K562 (cell line): ENCODE measurements around the gene SNAPC3. TPM values are rescaled to one million over a fixed set of nuclear protein-coding genes. Genes with fewer than 3 reads are reported as not detected.

Source experiments
- BCOR ChIP-seq: fragments of 450-650 bp; IDR thresholded peaks from 2 replicates; pipeline ENCODE4 v1.6.1; 2016
- DNMT1 ChIP-seq: fragments of 450-650 bp; IDR thresholded peaks from 2 replicates; pipeline ENCODE4 v1.6.1; 2016; ENCODE audit warnings: antibody characterized with exemption, mild to moderate bottlenecking
- EWSR1 ChIP-seq: fragments of 450-650 bp; IDR thresholded peaks from 2 replicates; pipeline ENCODE4 v1.6.1; 2018; ENCODE audit warnings: borderline replicate concordance, mild to moderate bottlenecking, low read depth, moderate library complexity; ENCODE audit not compliant: partially characterized antibody
- FOXK2 ChIP-seq, 2 experiments: fragments of 450-650 bp; IDR thresholded peaks in 1 of 2; conservative IDR thresholded peaks in 1 of 2; 2 replicates each; pipeline ENCODE4 v1.6.1; 2016; ENCODE audit warnings: low read depth in 2 of 2, mild to moderate bottlenecking in 1 of 2
- MCM7 ChIP-seq, 2 experiments: fragments of 450-650 bp; IDR thresholded peaks; 2 replicates each; pipeline ENCODE4 v1.6.1; 2016 to 2018
- MIER1 ChIP-seq: fragments of 450-650 bp; IDR thresholded peaks from 2 replicates; pipeline ENCODE4 v1.6.1; 2016; ENCODE audit warnings: antibody characterized with exemption, mild to moderate bottlenecking, low read depth
- NONO ChIP-seq, 2 experiments: fragments of 200-400 bp in 1 of 2; fragments of 450-650 bp in 1 of 2; formaldehyde crosslinking in 1 of 2; IDR thresholded peaks; 2 replicates each; pipeline ENCODE4 v1.6.1; 2017; ENCODE audit warnings: low read depth in 2 of 2, mild to moderate bottlenecking in 2 of 2, moderate library complexity in 2 of 2, low read length in 1 of 2
- PHF20 ChIP-seq: fragments of 450-650 bp; IDR thresholded peaks from 2 replicates; pipeline ENCODE4 v1.6.1; 2018; ENCODE audit not compliant: partially characterized antibody
- PHF8 ChIP-seq: fragments of 200-600 bp; sonication (generic); IDR thresholded peaks from 2 replicates; pipeline ENCODE4 v1.6.1; 2012; ENCODE audit warnings: mixed run types, mild to moderate bottlenecking, inconsistent platforms, low read length, moderate library complexity, borderline replicate concordance
- SMAD3 ChIP-seq: fragments of 450-650 bp; formaldehyde crosslinking; conservative IDR thresholded peaks from 2 replicates; pipeline ENCODE4 v1.4.0; 2020; ENCODE audit warnings: mild to moderate bottlenecking
- SRSF3 ChIP-seq: fragments of 200-400 bp; formaldehyde crosslinking; IDR thresholded peaks from 2 replicates; pipeline ENCODE4 v1.6.1; 2016; ENCODE audit warnings: mild to moderate bottlenecking, low read length, moderate library complexity; ENCODE audit not compliant: insufficient read depth
- ZNF3 ChIP-seq: fragments of 250-450 bp; sonication (Bioruptor Pico); IDR thresholded peaks from 2 replicates; pipeline ENCODE4 v1.5.0; 2021; ENCODE audit warnings: mild to moderate bottlenecking, moderate library complexity
- ZNF764 ChIP-seq: fragments of 250-450 bp; sonication (Bioruptor Pico); IDR thresholded peaks from 2 replicates; pipeline ENCODE4 v1.4.0; 2020; ENCODE audit warnings: low read depth, mild to moderate bottlenecking, moderate library complexity
- polyA plus RNA-seq, 8 experiments: library from polyadenylated mRNA; depleted of rRNA in 4 of 8; stranded (reverse) in 5 of 8; unstranded in 3 of 8; fragments of >200 nt; fragmentation: Nextera tagmentation in 2 of 8; fragmentation: Illumina TruSeq in 1 of 8; extraction: Ambion mirVana in 2 of 8; extraction: Trizol in 1 of 8; gene quantifications; 2 replicates each; pipeline versions ENCODE4 v1.2.1 to v1.2.3, GENCODE V29; 2011 to 2014; ENCODE audit warnings: inconsistent platforms in 1 of 8, missing spikeins in 1 of 8
- total RNA-seq, 7 experiments: library from RNA; depleted of rRNA in 6 of 7; stranded (reverse); fragments of >200 nt in 6 of 7; fragmentation: Illumina TruSeq in 2 of 7; extraction: Trizol in 2 of 7; gene quantifications; 2 replicates each; pipeline versions ENCODE4 v1.2.1 to v1.2.3, GENCODE V29; 2011 to 2021; ENCODE audit warnings: low replicate concordance in 1 of 7
- TF ChIP-seq, protein P1 (sequence below): fragments of 250-450 bp; sonication (Bioruptor Pico); IDR thresholded peaks from 2 replicates; pipeline ENCODE4 v1.4.0; 2020; ENCODE audit warnings: mild to moderate bottlenecking
- TF ChIP-seq, protein P2 (sequence below), 2 experiments: fragments of 450-650 bp in 1 of 2; IDR thresholded peaks; 2 replicates each; pipeline ENCODE4 v1.6.1; 2011 to 2017; ENCODE audit warnings: low read depth in 2 of 2, antibody characterized with exemption in 1 of 2, borderline replicate concordance in 1 of 2, low read length in 1 of 2, mild to moderate bottlenecking in 1 of 2, mixed read lengths in 1 of 2; ENCODE audit not compliant: control insufficient read depth in 1 of 2
- TF ChIP-seq, protein P3 (sequence below): fragments of 450-650 bp; IDR thresholded peaks from 2 replicates; pipeline ENCODE4 v1.6.1; 2017; ENCODE audit warnings: antibody characterized with exemption, mild to moderate bottlenecking
- TF ChIP-seq, protein P4 (sequence below): sonication (generic); formaldehyde crosslinking; IDR thresholded peaks from 2 replicates; pipeline ENCODE4 v1.8.0; 2022; ENCODE audit warnings: mild to moderate bottlenecking, low read depth, missing genetic modification reagents

The SNAPC3 gene
- total and polyA plus RNA-seq, 9 of the 15 experiments (the other 6 are each of a cell fraction or from before 2014, with no cell fraction given) = 2.3 to 38.9 (median 19.8) TPM

DNA sequence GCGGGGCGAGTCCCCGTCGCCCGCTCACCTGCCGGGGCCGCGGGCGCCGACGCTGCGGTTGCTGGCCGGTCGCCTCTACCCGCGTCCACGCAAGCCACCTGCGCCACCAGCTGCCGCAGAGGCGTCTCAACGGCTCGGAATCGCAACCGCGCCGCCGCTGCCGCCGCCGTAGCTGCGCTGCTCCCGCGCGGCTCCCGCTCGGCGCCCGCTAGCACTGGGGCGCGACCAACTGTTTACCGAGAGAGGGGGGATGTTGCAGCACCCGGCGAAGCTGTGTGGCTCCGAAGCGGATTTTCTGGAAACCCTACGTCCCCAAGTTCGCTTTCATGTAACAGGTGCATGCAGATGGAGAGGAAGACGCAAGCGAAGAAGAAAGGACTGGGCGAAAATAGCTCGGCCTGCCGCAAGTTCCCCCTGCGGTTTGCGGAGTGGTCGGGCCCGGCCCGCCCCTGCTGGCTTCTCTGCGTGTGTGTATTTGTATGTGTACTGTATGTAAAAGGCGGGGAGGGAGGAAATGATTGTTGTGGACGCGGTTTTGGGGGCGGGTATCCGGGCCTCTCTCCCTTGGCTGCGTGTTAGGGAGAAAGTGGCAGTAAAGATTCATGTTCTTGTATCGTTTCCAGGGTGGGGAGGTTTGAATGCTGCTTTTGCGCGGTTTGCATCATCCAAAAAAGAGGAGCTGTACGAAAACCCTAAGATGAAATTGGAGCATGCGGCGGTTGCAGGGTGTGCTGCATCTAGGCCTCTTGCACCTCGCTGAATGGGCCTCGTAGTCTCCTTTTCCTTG is 88.3 kb downstream of the SNAPC3 start, which contains the start of gene PSIP1 (continued):
- TF ChIP-seq SMAD3 (CRISPR knock-in tag) (no peak), BCOR (peak; percentile 39; the same call in 1 of the 2 replicates), MCM7 (IDR thresholded peaks at IDR 0.05) (no peak), ZNF3 (CRISPR knock-in tag) (no peak), PHF8 (peak; percentile 87; the same call in 1 of the 2 replicates), FOXK2 (conservative IDR thresholded peaks at IDR 0.05 in 1 of 2, IDR thresholded peaks at IDR 0.05 in 1 of 2; ENCODE audit: low read depth in 2 of 2) (peak; percentile 80 to 100), MIER1 (no peak), PHF20 (no peak), NONO (IDR thresholded peaks at IDR 0.05; ENCODE audit: low read depth in 2 of 2, low read length in 1 of 2) (peak; percentile 81 to 99), DNMT1 (no peak), SRSF3 (no peak), EWSR1 (no peak), ZNF764 (CRISPR knock-in tag) (no peak)
- TF ChIP-seq, protein P1, sequence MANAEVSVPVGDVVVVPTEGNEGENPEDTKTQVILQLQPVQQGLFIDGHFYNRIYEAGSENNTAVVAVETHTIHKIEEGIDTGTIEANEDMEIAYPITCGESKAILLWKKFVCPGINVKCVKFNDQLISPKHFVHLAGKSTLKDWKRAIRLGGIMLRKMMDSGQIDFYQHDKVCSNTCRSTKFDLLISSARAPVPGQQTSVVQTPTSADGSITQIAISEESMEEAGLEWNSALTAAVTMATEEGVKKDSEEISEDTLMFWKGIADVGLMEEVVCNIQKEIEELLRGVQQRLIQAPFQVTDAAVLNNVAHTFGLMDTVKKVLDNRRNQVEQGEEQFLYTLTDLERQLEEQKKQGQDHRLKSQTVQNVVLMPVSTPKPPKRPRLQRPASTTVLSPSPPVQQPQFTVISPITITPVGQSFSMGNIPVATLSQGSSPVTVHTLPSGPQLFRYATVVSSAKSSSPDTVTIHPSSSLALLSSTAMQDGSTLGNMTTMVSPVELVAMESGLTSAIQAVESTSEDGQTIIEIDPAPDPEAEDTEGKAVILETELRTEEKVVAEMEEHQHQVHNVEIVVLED (CRISPR knock-in tag) = peak; percentile 40; the same call in 1 of the 2 replicates
- TF ChIP-seq, protein P2, sequence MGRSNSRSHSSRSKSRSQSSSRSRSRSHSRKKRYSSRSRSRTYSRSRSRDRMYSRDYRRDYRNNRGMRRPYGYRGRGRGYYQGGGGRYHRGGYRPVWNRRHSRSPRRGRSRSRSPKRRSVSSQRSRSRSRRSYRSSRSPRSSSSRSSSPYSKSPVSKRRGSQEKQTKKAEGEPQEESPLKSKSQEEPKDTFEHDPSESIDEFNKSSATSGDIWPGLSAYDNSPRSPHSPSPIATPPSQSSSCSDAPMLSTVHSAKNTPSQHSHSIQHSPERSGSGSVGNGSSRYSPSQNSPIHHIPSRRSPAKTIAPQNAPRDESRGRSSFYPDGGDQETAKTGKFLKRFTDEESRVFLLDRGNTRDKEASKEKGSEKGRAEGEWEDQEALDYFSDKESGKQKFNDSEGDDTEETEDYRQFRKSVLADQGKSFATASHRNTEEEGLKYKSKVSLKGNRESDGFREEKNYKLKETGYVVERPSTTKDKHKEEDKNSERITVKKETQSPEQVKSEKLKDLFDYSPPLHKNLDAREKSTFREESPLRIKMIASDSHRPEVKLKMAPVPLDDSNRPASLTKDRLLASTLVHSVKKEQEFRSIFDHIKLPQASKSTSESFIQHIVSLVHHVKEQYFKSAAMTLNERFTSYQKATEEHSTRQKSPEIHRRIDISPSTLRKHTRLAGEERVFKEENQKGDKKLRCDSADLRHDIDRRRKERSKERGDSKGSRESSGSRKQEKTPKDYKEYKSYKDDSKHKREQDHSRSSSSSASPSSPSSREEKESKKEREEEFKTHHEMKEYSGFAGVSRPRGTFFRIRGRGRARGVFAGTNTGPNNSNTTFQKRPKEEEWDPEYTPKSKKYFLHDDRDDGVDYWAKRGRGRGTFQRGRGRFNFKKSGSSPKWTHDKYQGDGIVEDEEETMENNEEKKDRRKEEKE (IDR thresholded peaks at IDR 0.05; ENCODE audit: borderline replicate concordance in 1 of 2, control insufficient read depth in 1 of 2, low read depth in 2 of 2, low read length in 1 of 2) = peak in 1 of 2 experiments; percentile 98; a peak in 2 of 4 replicates
- TF ChIP-seq, protein P3, sequence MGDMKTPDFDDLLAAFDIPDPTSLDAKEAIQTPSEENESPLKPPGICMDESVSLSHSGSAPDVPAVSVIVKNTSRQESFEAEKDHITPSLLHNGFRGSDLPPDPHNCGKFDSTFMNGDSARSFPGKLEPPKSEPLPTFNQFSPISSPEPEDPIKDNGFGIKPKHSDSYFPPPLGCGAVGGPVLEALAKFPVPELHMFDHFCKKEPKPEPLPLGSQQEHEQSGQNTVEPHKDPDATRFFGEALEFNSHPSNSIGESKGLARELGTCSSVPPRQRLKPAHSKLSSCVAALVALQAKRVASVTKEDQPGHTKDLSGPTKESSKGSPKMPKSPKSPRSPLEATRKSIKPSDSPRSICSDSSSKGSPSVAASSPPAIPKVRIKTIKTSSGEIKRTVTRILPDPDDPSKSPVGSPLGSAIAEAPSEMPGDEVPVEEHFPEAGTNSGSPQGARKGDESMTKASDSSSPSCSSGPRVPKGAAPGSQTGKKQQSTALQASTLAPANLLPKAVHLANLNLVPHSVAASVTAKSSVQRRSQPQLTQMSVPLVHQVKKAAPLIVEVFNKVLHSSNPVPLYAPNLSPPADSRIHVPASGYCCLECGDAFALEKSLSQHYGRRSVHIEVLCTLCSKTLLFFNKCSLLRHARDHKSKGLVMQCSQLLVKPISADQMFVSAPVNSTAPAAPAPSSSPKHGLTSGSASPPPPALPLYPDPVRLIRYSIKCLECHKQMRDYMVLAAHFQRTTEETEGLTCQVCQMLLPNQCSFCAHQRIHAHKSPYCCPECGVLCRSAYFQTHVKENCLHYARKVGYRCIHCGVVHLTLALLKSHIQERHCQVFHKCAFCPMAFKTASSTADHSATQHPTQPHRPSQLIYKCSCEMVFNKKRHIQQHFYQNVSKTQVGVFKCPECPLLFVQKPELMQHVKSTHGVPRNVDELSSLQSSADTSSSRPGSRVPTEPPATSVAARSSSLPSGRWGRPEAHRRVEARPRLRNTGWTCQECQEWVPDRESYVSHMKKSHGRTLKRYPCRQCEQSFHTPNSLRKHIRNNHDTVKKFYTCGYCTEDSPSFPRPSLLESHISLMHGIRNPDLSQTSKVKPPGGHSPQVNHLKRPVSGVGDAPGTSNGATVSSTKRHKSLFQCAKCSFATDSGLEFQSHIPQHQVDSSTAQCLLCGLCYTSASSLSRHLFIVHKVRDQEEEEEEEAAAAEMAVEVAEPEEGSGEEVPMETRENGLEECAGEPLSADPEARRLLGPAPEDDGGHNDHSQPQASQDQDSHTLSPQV = no peak
- TF ChIP-seq, protein P4, sequence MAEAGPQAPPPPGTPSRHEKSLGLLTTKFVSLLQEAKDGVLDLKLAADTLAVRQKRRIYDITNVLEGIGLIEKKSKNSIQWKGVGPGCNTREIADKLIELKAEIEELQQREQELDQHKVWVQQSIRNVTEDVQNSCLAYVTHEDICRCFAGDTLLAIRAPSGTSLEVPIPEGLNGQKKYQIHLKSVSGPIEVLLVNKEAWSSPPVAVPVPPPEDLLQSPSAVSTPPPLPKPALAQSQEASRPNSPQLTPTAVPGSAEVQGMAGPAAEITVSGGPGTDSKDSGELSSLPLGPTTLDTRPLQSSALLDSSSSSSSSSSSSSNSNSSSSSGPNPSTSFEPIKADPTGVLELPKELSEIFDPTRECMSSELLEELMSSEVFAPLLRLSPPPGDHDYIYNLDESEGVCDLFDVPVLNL = no peak
